ENCODE measurements around the gene MVB12B. TPM values are rescaled to one million over a fixed set of nuclear protein-coding genes. Genes with fewer than 3 reads are reported as not detected.

Gene MVB12B
- total RNA-seq, 1 experiment from 2014 or later = 3.2 TPM

DNA sequence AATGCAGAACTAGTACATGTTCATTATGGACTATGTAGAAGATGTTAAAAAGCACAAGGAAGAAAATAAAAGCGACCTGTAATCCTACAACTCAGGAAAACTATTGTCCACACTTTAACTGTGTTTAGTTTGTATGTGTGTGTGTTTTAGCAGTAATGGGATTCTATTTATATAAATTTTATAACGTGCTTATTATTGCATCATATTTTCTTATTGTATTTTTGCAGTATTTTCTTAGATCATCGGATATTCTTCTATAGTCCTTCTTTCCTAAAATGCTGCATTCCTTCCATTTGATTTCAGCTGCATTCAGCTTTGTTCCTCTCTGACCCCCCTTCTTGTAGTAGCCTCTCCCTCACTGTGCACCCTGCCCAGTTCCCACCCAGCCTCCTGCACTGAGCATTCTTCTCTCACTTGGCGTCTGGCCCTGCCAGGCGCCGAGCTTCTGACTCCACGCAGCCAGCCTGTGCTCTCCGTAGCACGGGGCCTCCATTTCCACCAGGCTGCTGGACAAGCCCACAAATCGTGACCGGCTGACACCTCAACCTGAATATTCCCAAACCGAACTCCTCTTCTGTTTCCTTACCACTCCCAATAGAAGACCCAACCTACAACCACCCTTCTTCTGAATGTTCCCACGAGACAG, 39.9 kb downstream of the MVB12B start:
- Histone ChIP-seq H3K4me3 (no peak overlapping the region), H3K36me3 (no peaks in the 10 kb centered on the region), H3K27me3 (no peaks in the 10 kb centered on the region), H3K9me3 (peaks cover 12% of the 10 kb centered on the region)
- DNase-seq = no peak

DNA sequence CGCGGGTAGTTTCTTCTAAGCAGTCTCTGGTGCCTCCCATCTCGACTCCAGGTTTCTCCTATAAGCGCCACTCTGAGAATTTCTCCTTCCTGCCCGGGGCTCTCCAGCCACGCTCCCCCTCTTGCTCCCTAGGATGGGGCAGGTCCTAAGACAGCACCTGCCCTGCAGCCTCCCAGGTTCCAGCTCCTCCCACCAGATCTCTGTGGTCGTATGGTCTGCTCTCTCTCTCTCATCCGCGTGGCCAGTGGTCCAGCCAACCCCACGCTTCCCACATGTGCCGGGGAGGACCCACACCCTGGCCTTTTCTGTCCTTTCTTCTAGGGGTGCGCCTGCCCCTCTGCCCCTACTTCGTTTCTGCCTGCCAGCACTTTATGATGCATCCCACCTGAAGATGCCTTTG, 40.5 kb downstream of the MVB12B start:
- DNase-seq = no peak
- Histone ChIP-seq H3K4me3 (no peak overlapping the region), H3K9me3 (peaks cover 7% of the 10 kb centered on the region), H3K27me3 (no peaks in the 10 kb centered on the region), H3K36me3 (no peaks in the 10 kb centered on the region)

GRCh38 chr9:126367616-126368015, 41.0 kb downstream of the MVB12B start:
- Histone ChIP-seq H3K36me3 (no peaks in the 10 kb centered on the region), H3K4me3 (no peak overlapping the region), H3K27me3 (no peaks in the 10 kb centered on the region), H3K9me3 (peaks cover 2% of the 10 kb centered on the region)
- no peak for DNase-seq

DNA sequence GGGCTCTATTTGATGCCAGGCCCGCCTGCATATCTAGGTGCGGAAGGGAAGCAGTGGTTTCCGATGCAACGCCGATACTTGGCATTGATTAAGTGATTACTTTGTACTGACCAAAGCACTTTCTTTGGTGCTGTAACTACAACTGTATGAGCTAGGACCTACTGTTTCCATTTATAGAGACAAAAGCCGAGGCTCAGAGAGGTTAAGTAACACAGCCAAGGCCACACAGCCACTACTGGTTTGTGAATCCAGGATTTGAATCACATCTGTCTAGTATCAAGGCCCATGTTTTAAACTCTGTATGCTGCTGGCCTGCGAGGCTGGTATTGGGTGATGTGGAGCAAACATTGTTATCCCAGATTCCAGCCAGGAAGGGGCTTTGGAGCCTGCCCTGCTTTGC, 41.4 kb downstream of the MVB12B start:
- Histone ChIP-seq H3K9me3 (0 out of 2 replicates have a peak, but pooled peaks cover 1% of the 10 kb centered on the region), H3K36me3 (no peaks in the 10 kb centered on the region), H3K27me3 (no peaks in the 10 kb centered on the region), H3K4me3 (no peak overlapping the region)
- DNase-seq = no peak

DNA sequence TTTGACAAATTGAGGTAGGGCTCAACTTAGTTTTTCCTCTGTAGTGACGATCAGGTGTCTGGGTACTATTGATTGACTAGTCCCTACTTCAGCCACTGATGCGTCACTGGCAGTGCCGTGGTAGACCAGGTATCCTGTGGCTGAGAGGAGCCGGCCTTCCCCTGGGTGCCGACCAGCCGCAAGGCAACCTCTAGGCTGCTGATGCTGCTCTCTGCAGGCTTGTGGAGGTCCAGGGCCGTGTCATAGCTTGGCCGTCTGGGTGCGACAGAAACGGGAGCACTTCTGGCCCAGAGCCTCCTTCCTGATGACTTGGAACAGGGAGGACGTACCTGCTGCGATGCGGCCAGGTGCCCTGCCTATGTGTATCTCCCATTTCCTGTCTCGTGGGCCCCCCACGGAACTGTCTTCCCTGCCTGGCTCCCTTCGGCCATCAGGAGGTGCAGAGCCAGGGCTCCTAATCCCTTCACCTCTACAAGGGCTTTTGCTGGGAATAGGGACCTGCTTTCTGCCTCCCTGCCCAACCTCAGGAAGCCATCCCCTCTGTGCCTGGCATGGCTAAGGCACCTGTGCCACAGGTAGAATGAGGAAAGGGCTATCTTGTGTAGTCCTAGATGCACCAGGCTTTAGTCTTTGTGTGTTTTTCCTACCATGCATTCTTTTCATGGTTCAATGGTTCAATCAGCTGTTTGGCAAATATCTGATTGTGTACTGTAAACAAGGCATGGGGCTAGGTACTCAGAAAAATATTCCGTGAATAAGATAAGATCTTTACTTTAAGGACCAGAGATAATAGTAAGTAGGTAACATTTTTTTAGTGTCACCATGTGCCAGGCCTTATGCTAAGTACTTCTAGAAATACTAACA, 44.6 kb downstream of the MVB12B start:
- DNase-seq = no peak
- Histone ChIP-seq H3K9me3 (no peaks in the 10 kb centered on the region), H3K27me3 (no peaks in the 10 kb centered on the region), H3K36me3 (no peaks in the 10 kb centered on the region), H3K4me3 (no peak overlapping the region)

GRCh38 chr9:126372716-126373115, 46.1 kb downstream of the MVB12B start:
- H3K36me3 ChIP-seq = no peaks in the 10 kb centered on the region
- no peak overlapping the region for H3K4me3 ChIP-seq
- no peaks in the 10 kb centered on the region for H3K9me3 ChIP-seq
- no peaks in the 10 kb centered on the region for H3K27me3 ChIP-seq
- no peak for DNase-seq

GRCh38 chr9:126373241-126373640, 46.6 kb downstream of the MVB12B start:
- Histone ChIP-seq H3K9me3 (no peaks in the 10 kb centered on the region), H3K27me3 (no peaks in the 10 kb centered on the region), H3K4me3 (no peak overlapping the region), H3K36me3 (no peaks in the 10 kb centered on the region)
- DNase-seq = no peak

DNA sequence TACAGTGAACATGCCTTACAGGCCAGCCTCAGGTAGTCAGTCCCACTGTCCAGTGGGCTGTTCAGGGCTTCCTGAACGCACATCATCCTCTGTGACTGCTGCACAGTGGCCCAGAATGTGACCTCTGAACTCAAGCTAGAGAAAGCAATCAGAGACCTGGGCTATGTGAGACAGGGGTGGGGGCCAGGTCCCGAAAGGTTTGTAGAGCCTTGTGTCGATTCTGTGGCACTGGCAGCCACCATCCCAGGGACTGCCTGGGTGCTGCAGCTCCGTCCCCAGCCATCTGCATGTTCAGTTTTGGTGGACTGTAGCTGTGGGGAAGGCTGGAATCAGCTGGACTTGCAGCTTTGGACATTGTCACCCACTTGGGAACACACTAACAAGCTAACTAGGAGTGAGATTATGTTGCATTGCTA, 47.7 kb downstream of the MVB12B start:
- no peaks in the 10 kb centered on the region for H3K36me3 ChIP-seq
- DNase-seq = no peak
- no peaks in the 10 kb centered on the region for H3K9me3 ChIP-seq
- no peaks in the 10 kb centered on the region for H3K27me3 ChIP-seq
- no peak overlapping the region for H3K4me3 ChIP-seq

- H3K27me3 ChIP-seq = no peaks in the 10 kb centered on the region
- H3K9me3 ChIP-seq = no peaks in the 10 kb centered on the region
- H3K36me3 ChIP-seq = no peaks in the 10 kb centered on the region
- H3K4me3 ChIP-seq = no peak overlapping the region
- DNase-seq = no peak
These were observed 48.8 kb downstream of the MVB12B start for GRCh38 chr9:126375386-126375785.

GRCh38 chr9:126376311-126377175, 49.9 kb downstream of the MVB12B start:
- DNase-seq = no peak
- H3K27me3 ChIP-seq = no peaks in the 10 kb centered on the region

GRCh38 chr9:126377176-126377509, 50.5 kb downstream of the MVB12B start:
- H3K4me3 ChIP-seq = no peak overlapping the region
- no peaks in the 10 kb centered on the region for H3K27me3 ChIP-seq
- no peaks in the 10 kb centered on the region for H3K36me3 ChIP-seq
- no peak for DNase-seq
- H3K9me3 ChIP-seq = no peaks in the 10 kb centered on the region

More at GRCh38 chr9:126376311-126377175, 49.9 kb downstream of the MVB12B start:
- H3K9me3 ChIP-seq = no peaks in the 10 kb centered on the region
- H3K4me3 ChIP-seq = no peak overlapping the region
- no peaks in the 10 kb centered on the region for H3K36me3 ChIP-seq

- Histone ChIP-seq H3K27me3 (no peaks in the 10 kb centered on the region), H3K4me3 (no peak overlapping the region), H3K9me3 (no peaks in the 10 kb centered on the region), H3K36me3 (no peaks in the 10 kb centered on the region)
- no peak for DNase-seq
These were observed 50.9 kb downstream of the MVB12B start for GRCh38 chr9:126377536-126377935.

DNA sequence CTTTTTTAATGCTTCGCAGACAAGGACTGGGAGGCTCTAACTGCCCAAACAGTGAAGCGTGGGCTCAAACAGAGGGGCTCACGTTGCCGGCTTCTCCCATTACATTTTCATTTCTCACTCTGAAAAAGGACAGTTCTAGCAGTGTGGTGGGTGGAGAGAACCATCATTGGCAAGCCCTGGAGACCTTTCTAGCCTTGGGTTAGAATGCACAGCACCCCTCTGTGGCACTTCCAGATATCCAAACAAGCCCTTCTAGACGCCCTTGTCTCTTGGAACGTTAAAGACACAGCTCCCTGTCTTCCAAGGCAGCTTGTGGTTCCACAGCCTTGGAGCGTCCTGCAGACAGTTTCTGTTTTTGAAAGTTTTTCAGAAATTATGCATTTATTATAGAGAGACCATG, 52.1 kb downstream of the MVB12B start:
- Histone ChIP-seq H3K27me3 (no peaks in the 10 kb centered on the region), H3K36me3 (no peaks in the 10 kb centered on the region), H3K4me3 (no peak overlapping the region), H3K9me3 (no peaks in the 10 kb centered on the region)
- DNase-seq = no peak

- Histone ChIP-seq H3K36me3 (no peaks in the 10 kb centered on the region), H3K9me3 (no peaks in the 10 kb centered on the region), H3K27me3 (no peaks in the 10 kb centered on the region), H3K4me3 (no peak overlapping the region)
- no peak for DNase-seq
These were observed 53.2 kb downstream of the MVB12B start for GRCh38 chr9:126379661-126380360.

- H3K4me3 ChIP-seq = no peak overlapping the region
- no peak for DNase-seq
- H3K27me3 ChIP-seq = no peaks in the 10 kb centered on the region
These were observed 53.8 kb downstream of the MVB12B start for GRCh38 chr9:126380447-126380846.

DNA sequence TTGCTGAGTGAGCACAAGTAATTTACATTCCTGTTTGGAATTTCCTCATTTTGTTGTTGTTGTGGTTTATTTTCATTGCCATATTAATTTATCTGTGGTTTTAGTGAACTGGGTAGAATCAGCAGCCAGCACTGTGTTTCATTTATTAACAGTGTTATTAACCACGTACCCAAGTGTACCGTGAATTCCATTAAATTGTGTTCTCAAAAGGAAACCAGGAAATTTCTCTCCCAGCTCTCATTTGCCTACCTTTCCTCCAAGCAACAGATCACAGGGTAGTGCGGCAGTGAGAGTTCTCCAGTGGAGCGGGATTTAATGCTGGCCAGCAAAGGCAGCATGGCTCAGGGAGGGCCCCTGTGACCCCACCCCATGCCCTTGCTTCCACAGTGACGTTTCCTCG, 54.6 kb downstream of the MVB12B start:
- Histone ChIP-seq H3K27me3 (no peaks in the 10 kb centered on the region), H3K4me3 (no peak overlapping the region), H3K36me3 (no peaks in the 10 kb centered on the region), H3K9me3 (no peaks in the 10 kb centered on the region)
- no peak for DNase-seq

More at GRCh38 chr9:126380447-126380846, 53.8 kb downstream of the MVB12B start:
- no peaks in the 10 kb centered on the region for H3K36me3 ChIP-seq
- no peaks in the 10 kb centered on the region for H3K9me3 ChIP-seq

Measured in MG63 (cell line).